K562 (cell line): ENCODE results near the gene SDR39U1. TPM values are rescaled to one million over a fixed set of nuclear protein-coding genes. Genes with fewer than 3 reads are reported as not detected.
A peak's percentile ranks its signal among the peaks of the same experiment; 100 is the strongest.

Source experiments
- AFF1 ChIP-seq, 2 experiments: fragments of 450-650 bp; IDR thresholded peaks; 2 replicates each; pipeline ENCODE4 v1.6.1; 2018; ENCODE audit warnings: mild to moderate bottlenecking in 2 of 2, low read depth in 1 of 2; ENCODE audit not compliant: partially characterized antibody in 2 of 2
- CBX5 ChIP-seq: IDR thresholded peaks from 2 replicates; pipeline ENCODE4 v1.6.1; 2014; ENCODE audit warnings: low read depth, borderline replicate concordance
- GABPB1 ChIP-seq: sonication (generic); formaldehyde crosslinking; IDR thresholded peaks from 2 replicates; pipeline ENCODE4 v1.8.0; 2022; ENCODE audit warnings: mild to moderate bottlenecking, missing genetic modification reagents
- HEY1 ChIP-seq: fragments of 250-450 bp; sonication (Bioruptor Pico); IDR thresholded peaks from 2 replicates; pipeline ENCODE4 v1.5.0; 2020; ENCODE audit warnings: mild to moderate bottlenecking, moderate library complexity, borderline replicate concordance
- MEF2D ChIP-seq: conservative IDR thresholded peaks from 2 replicates; pipeline ENCODE4 v1.6.1; 2016; ENCODE audit warnings: low read depth, missing genetic modification characterization, missing compliant biosample characterization
- NCOA6 ChIP-seq: fragments of 450-650 bp; IDR thresholded peaks from 2 replicates; pipeline ENCODE4 v1.6.1; 2017; ENCODE audit warnings: mild to moderate bottlenecking
- SMAD1 ChIP-seq: fragments of 150-350 bp; IDR thresholded peaks from 2 replicates; pipeline ENCODE4 v1.6.1; 2014; ENCODE audit warnings: low read length, low read depth; ENCODE audit not compliant: partially characterized antibody
- TAF9B ChIP-seq: fragments of 450-650 bp; IDR thresholded peaks from 2 replicates; pipeline ENCODE4 v1.6.1; 2018; ENCODE audit warnings: mild to moderate bottlenecking; ENCODE audit not compliant: partially characterized antibody
- TGIF2 ChIP-seq: sonication (generic); formaldehyde crosslinking; IDR thresholded peaks from 2 replicates; pipeline ENCODE4 v1.8.1; 2022; ENCODE audit warnings: mild to moderate bottlenecking, missing genetic modification reagents, moderate library complexity
- USF2 ChIP-seq: sonication (generic); formaldehyde crosslinking; IDR thresholded peaks from 2 replicates; pipeline ENCODE4 v1.5.0; 2020; ENCODE audit warnings: missing genetic modification reagents
- polyA plus RNA-seq, 8 experiments: library from polyadenylated mRNA; depleted of rRNA in 4 of 8; stranded (reverse) in 5 of 8; unstranded in 3 of 8; fragments of >200 nt; fragmentation: Nextera tagmentation in 2 of 8; fragmentation: Illumina TruSeq in 1 of 8; extraction: Ambion mirVana in 2 of 8; extraction: Trizol in 1 of 8; gene quantifications; 2 replicates each; pipeline versions ENCODE4 v1.2.1 to v1.2.3, GENCODE V29; 2011 to 2014; ENCODE audit warnings: inconsistent platforms in 1 of 8, missing spikeins in 1 of 8
- total RNA-seq, 7 experiments: library from RNA; depleted of rRNA in 6 of 7; stranded (reverse); fragments of >200 nt in 6 of 7; fragmentation: Illumina TruSeq in 2 of 7; extraction: Trizol in 2 of 7; gene quantifications; 2 replicates each; pipeline versions ENCODE4 v1.2.1 to v1.2.3, GENCODE V29; 2011 to 2021; ENCODE audit warnings: low replicate concordance in 1 of 7
- TF ChIP-seq, protein P1 (sequence below): fragments of 250-450 bp; sonication (Bioruptor Pico); IDR thresholded peaks from 2 replicates; pipeline ENCODE4 v1.4.0; 2020

Gene SDR39U1
- total and polyA plus RNA-seq, 9 of the 15 experiments (the other 6 are each of a cell fraction or from before 2014, with no cell fraction given), result 10.4 to 56.1 (median 19.8) TPM

DNA sequence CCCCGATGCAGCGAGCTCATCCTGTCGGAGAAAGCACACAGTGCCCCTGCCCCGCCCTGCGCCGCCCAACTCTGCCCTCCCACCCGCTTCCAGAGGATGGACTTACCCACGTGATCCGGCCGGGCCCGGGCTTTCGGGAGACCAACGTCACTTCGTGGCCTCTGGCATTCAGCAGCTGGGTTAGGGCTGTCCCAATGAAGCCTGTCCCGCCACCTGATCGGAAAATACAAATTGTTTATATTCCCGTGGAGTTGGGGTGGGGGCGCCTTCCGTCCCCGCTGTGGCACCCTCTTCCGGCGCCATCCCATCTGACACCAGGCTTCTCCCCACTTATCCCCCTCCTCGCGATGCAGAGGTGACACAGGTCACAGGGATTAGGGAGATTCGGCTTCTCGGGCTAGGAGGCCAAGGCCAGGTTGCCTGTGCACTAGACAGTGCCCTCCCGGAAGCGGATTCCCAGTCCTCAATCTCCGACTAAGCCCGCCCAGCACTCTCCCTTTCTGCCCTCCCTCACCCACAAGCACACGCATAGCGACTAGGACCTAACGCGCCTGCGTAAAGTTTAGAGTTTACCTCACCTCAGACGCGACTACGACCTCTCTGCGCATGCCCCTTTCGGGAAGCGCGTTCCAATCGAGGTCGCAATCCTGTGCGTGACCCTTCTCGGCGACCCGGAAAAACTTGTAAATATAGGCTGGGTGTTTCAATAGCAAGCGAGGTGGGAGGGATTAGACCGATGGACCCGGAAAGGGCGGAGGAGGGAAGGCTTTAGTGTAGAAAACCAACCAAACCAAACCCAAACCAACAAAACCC lies at the start of gene SDR39U1 (continued):
- TF ChIP-seq, protein P1, sequence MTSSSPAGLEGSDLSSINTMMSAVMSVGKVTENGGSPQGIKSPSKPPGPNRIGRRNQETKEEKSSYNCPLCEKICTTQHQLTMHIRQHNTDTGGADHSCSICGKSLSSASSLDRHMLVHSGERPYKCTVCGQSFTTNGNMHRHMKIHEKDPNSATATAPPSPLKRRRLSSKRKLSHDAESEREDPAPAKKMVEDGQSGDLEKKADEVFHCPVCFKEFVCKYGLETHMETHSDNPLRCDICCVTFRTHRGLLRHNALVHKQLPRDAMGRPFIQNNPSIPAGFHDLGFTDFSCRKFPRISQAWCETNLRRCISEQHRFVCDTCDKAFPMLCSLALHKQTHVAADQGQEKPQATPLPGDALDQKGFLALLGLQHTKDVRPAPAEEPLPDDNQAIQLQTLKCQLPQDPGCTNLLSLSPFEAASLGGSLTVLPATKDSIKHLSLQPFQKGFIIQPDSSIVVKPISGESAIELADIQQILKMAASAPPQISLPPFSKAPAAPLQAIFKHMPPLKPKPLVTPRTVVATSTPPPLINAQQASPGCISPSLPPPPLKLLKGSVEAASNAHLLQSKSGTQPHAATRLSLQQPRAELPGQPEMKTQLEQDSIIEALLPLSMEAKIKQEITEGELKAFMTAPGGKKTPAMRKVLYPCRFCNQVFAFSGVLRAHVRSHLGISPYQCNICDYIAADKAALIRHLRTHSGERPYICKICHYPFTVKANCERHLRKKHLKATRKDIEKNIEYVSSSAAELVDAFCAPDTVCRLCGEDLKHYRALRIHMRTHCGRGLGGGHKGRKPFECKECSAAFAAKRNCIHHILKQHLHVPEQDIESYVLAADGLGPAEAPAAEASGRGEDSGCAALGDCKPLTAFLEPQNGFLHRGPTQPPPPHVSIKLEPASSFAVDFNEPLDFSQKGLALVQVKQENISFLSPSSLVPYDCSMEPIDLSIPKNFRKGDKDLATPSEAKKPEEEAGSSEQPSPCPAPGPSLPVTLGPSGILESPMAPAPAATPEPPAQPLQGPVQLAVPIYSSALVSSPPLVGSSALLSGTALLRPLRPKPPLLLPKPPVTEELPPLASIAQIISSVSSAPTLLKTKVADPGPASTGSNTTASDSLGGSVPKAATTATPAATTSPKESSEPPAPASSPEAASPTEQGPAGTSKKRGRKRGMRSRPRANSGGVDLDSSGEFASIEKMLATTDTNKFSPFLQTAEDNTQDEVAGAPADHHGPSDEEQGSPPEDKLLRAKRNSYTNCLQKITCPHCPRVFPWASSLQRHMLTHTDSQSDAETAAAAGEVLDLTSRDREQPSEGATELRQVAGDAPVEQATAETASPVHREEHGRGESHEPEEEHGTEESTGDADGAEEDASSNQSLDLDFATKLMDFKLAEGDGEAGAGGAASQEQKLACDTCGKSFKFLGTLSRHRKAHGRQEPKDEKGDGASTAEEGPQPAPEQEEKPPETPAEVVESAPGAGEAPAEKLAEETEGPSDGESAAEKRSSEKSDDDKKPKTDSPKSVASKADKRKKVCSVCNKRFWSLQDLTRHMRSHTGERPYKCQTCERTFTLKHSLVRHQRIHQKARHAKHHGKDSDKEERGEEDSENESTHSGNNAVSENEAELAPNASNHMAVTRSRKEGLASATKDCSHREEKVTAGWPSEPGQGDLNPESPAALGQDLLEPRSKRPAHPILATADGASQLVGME (CRISPR knock-in tag), result no peak
- TF ChIP-seq TAF9B (peak; percentile 31), NCOA6 (no peak), HEY1 (CRISPR knock-in tag) (no peak), AFF1 (IDR thresholded peaks at IDR 0.05; ENCODE audit: low read depth in 1 of 2, partially characterized antibody in 2 of 2) (no peak), SMAD1 (no peak), CBX5 (no peak), MEF2D (tag) (no peak), GABPB1 (CRISPR knock-in tag) (peak; percentile 96), USF2 (CRISPR knock-in tag) (peak; percentile 87), TGIF2 (CRISPR knock-in tag) (no peak)
